Adrenal gland (tissue), 12 donors: ENCODE results near the gene SIL1. TPM values are rescaled to one million over a fixed set of nuclear protein-coding genes. Genes with fewer than 3 reads are reported as not detected.

Source experiments
- DNase-seq, 7 donors: peaks; one replicate each; pipeline ENCODE4 v3.0.0-alpha.2; 2019 to 2020
- H3K27ac ChIP-seq, 5 donors: fragments of 200-600 bp; sonication (generic) in 4 of 5; 1 replicate in 3 of 5; 2 replicates in 2 of 5; pipeline versions ENCODE4 v1.5.1 to v1.8.0; 2016 to 2020; ENCODE audit warnings: mild to moderate bottlenecking in 1 of 5
- H3K27me3 ChIP-seq: fragments of 200-600 bp; 2 replicates; pipeline ENCODE4 v1.8.0; 2021
- H3K36me3 ChIP-seq, 2 donors: fragments of 200-600 bp; replicated peaks in 1 of 2; 1 replicate in 1 of 2; 2 replicates in 1 of 2; pipeline versions ENCODE4 v1.5.1 to v1.8.0; 2018 to 2022
- H3K4me1 ChIP-seq, 2 donors: fragments of 200-600 bp; replicated peaks in 1 of 2; 1 replicate in 1 of 2; 2 replicates in 1 of 2; pipeline versions ENCODE4 v1.5.1 to v1.8.0; 2018 to 2021
- H3K4me3 ChIP-seq, 4 donors: fragments of 200-600 bp; sonication (generic) in 3 of 4; one replicate each; pipeline ENCODE4 v1.5.1; 2016 to 2018
- H3K9me3 ChIP-seq, 3 donors: fragments of 200-600 bp; sonication (generic) in 1 of 3; replicated peaks in 1 of 3; 1 replicate in 2 of 3; 2 replicates in 1 of 3; pipeline versions ENCODE4 v1.5.1 to v1.8.0; 2016 to 2021
- POLR2A ChIP-seq, 2 donors: fragments of 450-650 bp; IDR thresholded peaks; one replicate each; pipeline ENCODE4 v1.6.1; 2017; ENCODE audit warnings: antibody characterized with exemption in 2 of 2, mild to moderate bottlenecking in 2 of 2, moderate library complexity in 1 of 2
- WGBS, 4 donors: extraction: QIAGEN DNeasy Blood & Tissue Kit in 2 of 4; methylation state at CpG; one replicate each; pipeline versions ENCODE4 v1.1.5 to v1.1.7; 2013 to 2017; 5-methylcytosine and 5-hydroxymethylcytosine counted together
- intact Hi-C, 2 donors: fragments of 100-400 bp; cut with DNase I; formaldehyde crosslinking; loops; one replicate each; pipeline versions ENCODE4 v1.14.1 to v1.15.0; 2022 to 2023
- polyA plus RNA-seq, 3 donors: library from polyadenylated mRNA; stranded (reverse); fragments of 200-250 nt in 2 of 3; fragments of 350-450 nt in 1 of 3; fragmentation: Illumina TruSeq in 1 of 3; extraction: RNeasy Lipid Tissue Mini Kit (QIAGEN cat#74804) in 1 of 3; gene quantifications; one replicate each; pipeline ENCODE4 v1.2.3, GENCODE V29; 2013 to 2014
- total RNA-seq, 9 donors: library from RNA; depleted of rRNA in 4 of 9; stranded (reverse); fragments of >200 nt in 4 of 9; fragments of 120-200 nt in 1 of 9; fragmentation: NEBNext Ultra II Directional in 1 of 9; extraction: Animal tissue kit (Norgen Biotek cat#: 25700) in 1 of 9; gene quantifications; one replicate each; pipeline versions ENCODE4 v1.1.0 to v1.2.4, GENCODE V29; 2013 to 2023
- TF ChIP-seq, protein P1 (sequence below), 6 experiments: fragments of 450-650 bp in 4 of 6; fragments of 200-600 bp in 2 of 6; sonication (generic) in 1 of 6; IDR thresholded peaks; 1 replicate in 5 of 6; 2 replicates in 1 of 6; pipeline versions ENCODE4 v1.5.1 to v1.8.0; 2016 to 2021; ENCODE audit warnings: antibody characterized with exemption in 6 of 6, mild to moderate bottlenecking in 2 of 6, moderate library complexity in 1 of 6
- donor health status: healthy with polysubstance abuse.
- donor health status: Bipolar disorder and iron deficiency.
- donor health status: DM: yes; HTN: yes; CAD: no.
- donor health status: DM: no; HTN: no; CAD: no.
- donor health status: DM: no; HTN: no; CAD: no.
- donor health status: DM: yes; HTN: yes; CAD: no.

SIL1 gene
- total and polyA plus RNA-seq, 12 donors = 81.9 to 313 (median 142) TPM

DNA sequence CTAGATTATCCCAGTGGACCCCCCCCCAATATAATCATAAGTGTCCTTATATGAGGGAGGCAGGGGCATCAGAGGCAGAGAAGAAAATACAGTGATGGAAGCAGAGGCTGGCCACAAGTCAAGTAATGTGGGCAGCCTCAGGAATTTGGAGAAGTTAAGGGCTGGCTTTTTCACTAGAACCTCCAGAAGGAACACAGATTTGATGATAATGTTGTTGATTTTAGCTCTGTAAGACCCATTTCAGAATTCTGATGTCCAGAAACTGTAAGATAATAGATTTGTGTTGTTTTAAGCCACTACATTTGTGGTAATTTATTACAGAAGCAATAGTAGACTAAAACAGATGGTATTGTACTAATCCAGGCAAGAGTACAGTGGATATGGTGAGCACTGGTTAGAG lies 286.7 kb downstream of the SIL1 start:
- Histone ChIP-seq H3K36me3 (no peaks in the 10 kb centered on the region), H3K27ac (no peak overlapping the region), H3K27me3 (no peaks in the 10 kb centered on the region), H3K4me3 (no peak overlapping the region), H3K9me3 (no peaks in the 10 kb centered on the region), H3K4me1 (peaks cover 4 to 9% of the 10 kb centered on the region in 2 donors)
- DNase-seq = no peak
- intact Hi-C loops = no loop called here
- no peak for TF ChIP-seq POLR2A (IDR thresholded peaks at IDR 0.05)
- TF ChIP-seq, protein P1, sequence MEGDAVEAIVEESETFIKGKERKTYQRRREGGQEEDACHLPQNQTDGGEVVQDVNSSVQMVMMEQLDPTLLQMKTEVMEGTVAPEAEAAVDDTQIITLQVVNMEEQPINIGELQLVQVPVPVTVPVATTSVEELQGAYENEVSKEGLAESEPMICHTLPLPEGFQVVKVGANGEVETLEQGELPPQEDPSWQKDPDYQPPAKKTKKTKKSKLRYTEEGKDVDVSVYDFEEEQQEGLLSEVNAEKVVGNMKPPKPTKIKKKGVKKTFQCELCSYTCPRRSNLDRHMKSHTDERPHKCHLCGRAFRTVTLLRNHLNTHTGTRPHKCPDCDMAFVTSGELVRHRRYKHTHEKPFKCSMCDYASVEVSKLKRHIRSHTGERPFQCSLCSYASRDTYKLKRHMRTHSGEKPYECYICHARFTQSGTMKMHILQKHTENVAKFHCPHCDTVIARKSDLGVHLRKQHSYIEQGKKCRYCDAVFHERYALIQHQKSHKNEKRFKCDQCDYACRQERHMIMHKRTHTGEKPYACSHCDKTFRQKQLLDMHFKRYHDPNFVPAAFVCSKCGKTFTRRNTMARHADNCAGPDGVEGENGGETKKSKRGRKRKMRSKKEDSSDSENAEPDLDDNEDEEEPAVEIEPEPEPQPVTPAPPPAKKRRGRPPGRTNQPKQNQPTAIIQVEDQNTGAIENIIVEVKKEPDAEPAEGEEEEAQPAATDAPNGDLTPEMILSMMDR (IDR thresholded peaks at IDR 0.05) = no peak

DNA sequence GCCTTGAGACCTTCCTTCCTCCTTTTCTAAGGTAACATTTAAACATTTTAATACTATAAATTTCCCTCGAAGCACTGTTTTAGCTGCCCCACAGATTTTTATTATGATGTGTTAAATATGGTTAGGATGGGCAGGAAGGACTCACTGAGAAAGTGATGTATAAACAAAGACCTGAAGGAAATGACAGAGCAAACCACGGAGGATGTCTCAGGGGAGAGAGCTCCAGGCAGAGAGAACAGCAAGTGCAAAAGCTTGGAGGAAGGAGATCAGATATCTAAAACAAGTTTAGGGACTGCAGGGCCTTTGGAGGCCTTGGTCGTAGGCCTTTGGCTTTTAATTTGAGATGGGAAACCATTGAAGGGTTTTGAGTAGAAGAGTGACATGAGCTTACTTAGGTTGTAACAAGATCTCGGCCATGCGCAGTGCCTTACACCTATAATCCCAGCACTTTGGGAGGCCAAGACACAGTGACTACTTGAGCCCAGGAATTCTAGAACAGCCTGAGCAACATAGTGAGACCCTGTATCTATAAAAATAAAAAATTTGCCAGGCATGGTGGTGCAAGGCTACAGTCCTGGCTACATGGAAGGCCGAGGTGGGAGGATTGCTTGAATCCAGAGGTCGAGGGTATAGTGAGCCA lies 287.5 kb downstream of the SIL1 start:
- 89 to 98% (median 94%) methylated on average over 7 of the region's 7 CpGs for WGBS, 4 donors
- H3K36me3 ChIP-seq = peaks cover 0 to 6% of the 10 kb centered on the region in 2 donors

DNA sequence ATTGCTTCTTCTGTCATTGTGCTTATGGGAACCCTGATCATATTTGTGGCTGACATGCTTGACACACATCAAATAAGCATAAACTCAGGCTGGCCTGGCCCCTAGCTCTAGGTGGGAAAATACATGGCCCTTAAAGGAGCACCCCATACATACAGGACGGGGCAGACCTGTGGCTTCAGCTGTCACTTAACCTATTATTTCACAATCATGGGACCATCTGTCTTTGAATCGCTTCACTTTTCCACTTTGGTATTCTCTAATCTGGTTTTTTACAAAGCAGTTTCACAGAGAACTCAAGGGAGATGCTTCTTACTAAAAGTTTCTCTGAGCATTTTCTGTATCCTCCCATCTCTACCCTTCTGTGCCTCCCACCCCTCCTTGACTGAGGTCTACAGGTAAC lies 288.4 kb downstream of the SIL1 start:
- WGBS, 4 donors = 89 to 98% (median 91%) methylated on average over 2 of the region's 2 CpGs
- peaks cover 4 to 9% of the 10 kb centered on the region in 2 donors for H3K4me1 ChIP-seq
- peaks cover 0 to 15% of the 10 kb centered on the region in 2 donors for H3K36me3 ChIP-seq
- no peaks in the 10 kb centered on the region for H3K9me3 ChIP-seq
- no peak overlapping the region for H3K4me3 ChIP-seq
- no peak for TF ChIP-seq POLR2A (IDR thresholded peaks at IDR 0.05)
- TF ChIP-seq, protein P1 (IDR thresholded peaks at IDR 0.05) = no peak
- intact Hi-C loops = no loop called here
- no peaks in the 10 kb centered on the region for H3K27me3 ChIP-seq
- no peak for DNase-seq
- no peak overlapping the region for H3K27ac ChIP-seq

More for the DNA sequence above, 287.5 kb downstream of the SIL1 start:
- intact Hi-C loops = no loop called here
- DNase-seq = no peak
- Histone ChIP-seq H3K27ac (no peak overlapping the region), H3K4me3 (no peak overlapping the region), H3K9me3 (no peaks in the 10 kb centered on the region), H3K27me3 (no peaks in the 10 kb centered on the region), H3K4me1 (peaks cover 4 to 9% of the 10 kb centered on the region in 2 donors)
- TF ChIP-seq POLR2A (IDR thresholded peaks at IDR 0.05) = no peak
- TF ChIP-seq, protein P1 (IDR thresholded peaks at IDR 0.05) = no peak

DNA sequence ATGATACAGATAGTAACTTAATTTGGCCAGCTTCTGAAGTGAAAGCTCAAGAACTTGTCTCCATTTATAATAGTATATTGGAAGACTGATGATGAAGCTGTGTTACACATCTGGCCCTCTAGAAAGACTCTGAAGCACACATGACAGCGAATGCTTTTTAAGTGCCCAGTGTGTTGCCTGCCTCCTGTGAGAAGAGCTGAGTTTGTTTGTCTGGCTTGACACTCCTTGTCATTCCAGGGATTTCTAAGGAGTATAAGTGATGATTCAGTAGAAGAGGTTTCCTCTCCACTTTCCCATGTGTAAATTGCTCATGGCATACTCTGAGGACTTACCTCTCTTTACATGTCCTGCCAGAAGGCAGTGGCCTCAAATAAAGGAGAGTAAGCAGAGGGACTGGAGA lies 292.6 kb downstream of the SIL1 start:
- H3K9me3 ChIP-seq = no peaks in the 10 kb centered on the region
- no peak overlapping the region for H3K4me3 ChIP-seq
- no peak for TF ChIP-seq POLR2A (IDR thresholded peaks at IDR 0.05)
- TF ChIP-seq, protein P1 (IDR thresholded peaks at IDR 0.05) = no peak
- H3K27ac ChIP-seq = no peak overlapping the region
- peaks cover 0 to 25% of the 10 kb centered on the region in 2 donors for H3K36me3 ChIP-seq
- peaks cover 0 to 4% of the 10 kb centered on the region in 2 donors for H3K4me1 ChIP-seq
- DNase-seq = no peak
- WGBS, 4 donors = 98 to 100% (median 100%) methylated on average over 1 of the region's 1 CpG
- H3K27me3 ChIP-seq = no peaks in the 10 kb centered on the region
- intact Hi-C loops = no loop called here
